ENCODE measurements around the gene ACTR2. TPM values are rescaled to one million over a fixed set of nuclear protein-coding genes. Genes with fewer than 3 reads are reported as not detected.

The ACTR2 gene
- polyA plus RNA-seq, 4 donors = 170 to 241 (median 197) TPM

DNA sequence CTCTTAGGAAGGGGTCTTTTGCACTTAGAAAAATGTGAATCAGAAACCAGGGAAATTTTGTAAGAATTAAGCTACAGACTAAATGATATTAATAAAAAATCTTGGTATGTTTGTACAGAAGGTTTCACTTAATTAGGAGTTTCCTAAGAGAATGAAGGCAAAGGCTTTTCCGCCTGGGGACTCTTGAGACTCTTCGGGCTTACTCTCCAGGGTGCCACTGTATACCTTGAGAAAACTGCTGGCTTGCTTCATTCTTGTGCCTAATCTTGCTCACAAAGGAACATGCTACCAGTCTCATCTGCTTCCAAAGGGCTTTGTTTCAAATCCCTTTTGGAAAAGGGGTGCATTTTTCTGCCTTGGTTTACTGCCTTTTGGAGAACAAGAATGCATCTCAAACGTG is 49.5 kb downstream of the ACTR2 start:
- DNase-seq (ENCODE audit: low read depth in 4 of 4, low spot score in 3 of 4) = no peak

- no peak for DNase-seq (ENCODE audit: low read depth in 4 of 4, low spot score in 3 of 4)
Measured at GRCh38 chr2:65277791-65278483, 50.3 kb downstream of the ACTR2 start.

GRCh38 chr2:65278531-65278981 is 50.9 kb downstream of the ACTR2 start:
- DNase-seq (ENCODE audit: low read depth in 4 of 4, low spot score in 3 of 4) = no peak

GRCh38 chr2:65279756-65280155 is 52.1 kb downstream of the ACTR2 start:
- no peak for DNase-seq (ENCODE audit: low read depth in 4 of 4, low spot score in 3 of 4)

GRCh38 chr2:65281627-65282351 is 54.2 kb downstream of the ACTR2 start:
- DNase-seq (ENCODE audit: low read depth in 4 of 4, low spot score in 3 of 4) = peak in 1 of 4 donors; percentile 40

- DNase-seq (ENCODE audit: low read depth in 4 of 4, low spot score in 3 of 4) = no peak
Measured at GRCh38 chr2:65282477-65283053, 54.9 kb downstream of the ACTR2 start.

- DNase-seq (ENCODE audit: low read depth in 4 of 4, low spot score in 3 of 4) = no peak
Measured at GRCh38 chr2:65287364-65287763, 59.7 kb downstream of the ACTR2 start.

DNA sequence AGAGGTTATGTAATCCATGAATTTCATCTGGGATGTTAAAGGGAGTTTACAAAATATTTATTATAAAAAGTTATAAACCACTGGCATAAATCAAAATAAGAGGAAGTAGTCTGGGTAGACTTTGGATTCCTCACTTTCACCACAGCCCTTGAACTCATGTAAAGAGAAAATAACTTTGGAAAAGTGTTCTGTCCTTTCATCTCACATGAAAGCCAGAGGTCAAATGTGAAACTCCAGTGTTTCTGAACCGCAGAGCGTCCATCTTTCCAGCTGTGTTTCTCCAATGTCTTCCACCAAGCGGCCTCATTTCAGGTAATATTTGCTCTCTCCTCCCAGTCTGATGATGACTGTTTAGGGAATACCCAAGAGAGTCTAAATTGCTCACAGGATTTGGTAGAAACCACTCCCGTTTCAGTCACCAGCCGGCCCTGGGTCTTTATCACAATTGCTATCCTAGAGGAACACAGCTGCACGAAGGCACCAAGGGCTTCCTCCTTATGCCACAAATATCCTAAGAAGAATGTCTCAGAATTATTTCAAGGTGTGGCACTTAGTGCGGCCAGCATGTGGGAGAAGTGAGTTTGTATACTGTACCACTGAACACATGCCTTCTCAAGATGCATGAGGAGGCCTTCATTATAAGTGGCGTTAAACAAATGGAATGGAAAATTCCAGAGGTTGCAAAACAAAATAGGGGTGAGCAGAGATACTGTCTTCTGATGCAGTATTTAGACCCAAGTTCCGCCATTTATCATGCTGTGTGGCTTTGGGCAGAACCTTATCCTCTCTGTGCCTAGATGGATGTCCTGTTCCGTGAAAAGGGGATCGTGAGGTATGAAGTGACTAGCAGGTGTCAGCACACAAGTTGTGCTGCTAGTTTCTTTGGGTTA is 63.8 kb downstream of the ACTR2 start:
- no peak for DNase-seq (ENCODE audit: low read depth in 4 of 4, low spot score in 3 of 4)

DNA sequence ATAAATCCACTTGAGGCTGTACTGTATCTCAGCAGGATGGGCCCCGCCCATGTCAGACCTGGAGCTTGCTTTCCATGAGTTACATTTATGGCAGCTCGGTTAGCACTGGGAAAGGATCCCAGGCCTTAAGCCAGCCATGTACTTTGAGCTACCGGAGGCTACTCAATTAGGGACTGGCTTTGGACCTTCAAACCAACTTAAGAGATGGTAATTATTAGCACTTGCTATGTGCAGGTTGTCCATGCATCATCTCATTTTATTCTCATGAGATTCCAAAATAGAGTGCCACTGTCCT is 64.4 kb downstream of the ACTR2 start:
- DNase-seq (ENCODE audit: low read depth in 4 of 4, low spot score in 3 of 4) = no peak

DNA sequence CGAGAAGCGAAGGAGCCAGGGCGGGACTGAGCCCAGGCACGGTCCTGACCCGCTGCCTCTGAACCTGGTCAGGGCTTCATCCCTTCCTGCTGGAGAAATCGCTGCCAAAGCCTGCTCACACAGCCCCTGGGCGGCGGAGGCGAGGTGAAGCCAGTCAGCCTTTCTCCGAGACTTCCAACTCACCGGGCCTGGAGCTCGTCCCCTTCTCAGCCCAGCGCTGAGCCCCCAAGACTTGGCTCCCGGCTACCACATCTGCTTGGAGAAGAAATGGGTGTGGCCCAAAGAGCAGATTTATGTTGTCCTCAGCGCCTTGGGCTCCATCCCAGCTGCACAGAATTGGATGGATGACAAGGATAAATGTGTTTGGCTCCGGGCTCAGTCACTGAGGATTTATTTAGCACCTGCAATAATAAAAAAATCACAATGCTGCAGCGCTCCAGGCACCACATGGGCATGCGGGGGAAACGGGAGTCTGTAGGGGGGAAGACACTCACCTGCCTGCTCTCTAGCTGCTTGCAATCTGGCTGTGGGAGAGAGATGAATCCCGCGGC is 64.9 kb downstream of the ACTR2 start:
- DNase-seq (ENCODE audit: low read depth in 4 of 4, low spot score in 3 of 4) = no peak

- DNase-seq (ENCODE audit: low read depth in 4 of 4, low spot score in 3 of 4) = no peak
Measured at GRCh38 chr2:65293376-65293775, 65.7 kb downstream of the ACTR2 start.

DNA sequence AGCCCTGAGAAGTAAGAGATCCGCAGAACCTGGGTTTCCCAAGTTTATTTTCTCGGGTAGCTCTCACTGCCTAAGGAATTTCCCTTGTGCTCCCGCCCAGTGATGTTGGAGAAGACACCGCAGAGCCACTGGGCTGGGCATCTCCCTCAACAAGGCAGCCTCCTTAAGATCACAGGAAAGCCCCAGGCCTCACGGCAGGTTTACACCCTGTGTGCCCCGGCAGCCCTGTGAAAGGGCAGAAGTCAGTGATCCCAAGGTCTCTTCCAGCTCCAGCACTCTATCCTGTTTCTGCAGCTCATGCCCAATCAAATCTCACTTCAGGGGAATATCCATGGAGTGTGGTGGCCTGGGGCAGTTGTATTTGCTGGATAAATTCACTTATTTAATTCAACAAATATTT is 66.5 kb downstream of the ACTR2 start:
- no peak for DNase-seq (ENCODE audit: low read depth in 4 of 4, low spot score in 3 of 4)

- DNase-seq (ENCODE audit: low read depth in 4 of 4, low spot score in 3 of 4) = no peak
Measured at GRCh38 chr2:65294701-65295100, 67.1 kb downstream of the ACTR2 start.

DNA sequence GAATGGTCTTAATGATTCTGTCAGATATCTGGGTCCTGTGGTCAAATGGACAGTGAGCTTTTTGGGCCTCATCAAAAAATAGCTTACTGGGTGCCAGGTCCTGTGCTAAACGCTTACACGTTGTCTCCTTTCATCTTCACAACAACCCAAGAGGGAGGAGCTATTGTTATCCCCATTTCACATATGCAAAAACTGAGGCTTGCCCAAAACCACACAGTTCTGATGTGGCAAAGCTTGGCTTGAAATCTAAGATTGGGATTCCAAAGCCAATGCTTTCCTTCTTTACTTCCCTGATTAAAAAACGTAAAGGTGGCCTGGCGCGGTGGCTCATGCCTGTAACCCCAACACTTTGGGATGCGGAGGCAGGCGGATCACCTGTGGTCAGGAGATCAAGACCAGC is 69.3 kb downstream of the ACTR2 start:
- DNase-seq (ENCODE audit: low read depth in 4 of 4, low spot score in 3 of 4) = no peak

DNA sequence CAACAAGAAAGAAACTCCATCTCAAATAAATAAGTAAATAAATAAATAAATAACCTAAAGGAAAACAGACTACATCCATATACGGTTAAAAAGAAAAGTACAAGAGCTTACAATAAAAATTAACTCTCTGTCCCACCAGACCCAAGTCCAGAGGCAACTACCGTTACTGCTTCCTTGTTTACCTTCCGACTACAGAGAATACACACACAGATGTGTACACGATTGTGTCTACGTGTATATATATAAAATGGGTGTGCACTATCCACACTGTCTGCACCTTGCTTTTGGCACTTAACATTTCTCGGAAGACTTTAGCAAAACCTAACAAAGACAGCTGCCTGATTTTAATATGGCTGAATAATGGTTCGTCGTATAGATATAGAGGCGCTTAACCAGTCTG is 69.9 kb downstream of the ACTR2 start:
- DNase-seq (ENCODE audit: low read depth in 4 of 4, low spot score in 3 of 4) = no peak

- no peak for DNase-seq (ENCODE audit: low read depth in 4 of 4, low spot score in 3 of 4)
Measured at GRCh38 chr2:65298089-65298488, 70.5 kb downstream of the ACTR2 start.

- no peak for DNase-seq (ENCODE audit: low read depth in 4 of 4, low spot score in 3 of 4)
Measured at GRCh38 chr2:65299246-65299645, 71.6 kb downstream of the ACTR2 start.

DNA sequence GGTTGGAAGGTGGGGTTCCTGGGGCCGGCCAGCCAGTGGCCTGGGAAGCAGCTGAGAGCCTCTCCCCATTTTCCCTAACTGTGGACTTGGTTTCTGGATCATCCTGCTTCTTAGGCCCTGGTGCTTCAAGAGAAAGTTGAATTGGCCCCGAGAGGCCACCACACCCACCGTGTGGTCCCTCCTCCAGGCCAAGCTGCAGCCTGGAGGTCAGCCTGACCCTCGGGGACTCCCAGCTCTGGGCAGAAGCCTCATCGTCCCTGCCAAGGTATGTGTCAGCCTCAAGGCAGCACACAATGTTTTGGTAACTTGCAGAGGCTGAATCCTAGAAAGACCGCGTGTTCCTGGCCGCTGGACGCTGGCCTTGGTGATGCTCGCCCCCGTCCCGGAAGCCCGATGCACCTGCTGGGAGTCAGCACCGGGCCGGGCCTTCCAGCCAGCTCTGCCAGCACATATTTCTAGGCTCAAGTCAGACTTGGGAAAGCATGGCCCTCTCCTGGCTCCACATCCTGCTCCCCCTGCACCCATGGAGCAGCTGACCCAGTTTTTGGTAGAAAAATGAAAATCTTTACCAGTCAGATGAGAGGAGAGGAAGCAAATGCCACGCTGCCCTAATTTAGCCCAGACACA is 72.6 kb downstream of the ACTR2 start:
- DNase-seq (ENCODE audit: low read depth in 4 of 4, low spot score in 3 of 4) = no peak

DNA sequence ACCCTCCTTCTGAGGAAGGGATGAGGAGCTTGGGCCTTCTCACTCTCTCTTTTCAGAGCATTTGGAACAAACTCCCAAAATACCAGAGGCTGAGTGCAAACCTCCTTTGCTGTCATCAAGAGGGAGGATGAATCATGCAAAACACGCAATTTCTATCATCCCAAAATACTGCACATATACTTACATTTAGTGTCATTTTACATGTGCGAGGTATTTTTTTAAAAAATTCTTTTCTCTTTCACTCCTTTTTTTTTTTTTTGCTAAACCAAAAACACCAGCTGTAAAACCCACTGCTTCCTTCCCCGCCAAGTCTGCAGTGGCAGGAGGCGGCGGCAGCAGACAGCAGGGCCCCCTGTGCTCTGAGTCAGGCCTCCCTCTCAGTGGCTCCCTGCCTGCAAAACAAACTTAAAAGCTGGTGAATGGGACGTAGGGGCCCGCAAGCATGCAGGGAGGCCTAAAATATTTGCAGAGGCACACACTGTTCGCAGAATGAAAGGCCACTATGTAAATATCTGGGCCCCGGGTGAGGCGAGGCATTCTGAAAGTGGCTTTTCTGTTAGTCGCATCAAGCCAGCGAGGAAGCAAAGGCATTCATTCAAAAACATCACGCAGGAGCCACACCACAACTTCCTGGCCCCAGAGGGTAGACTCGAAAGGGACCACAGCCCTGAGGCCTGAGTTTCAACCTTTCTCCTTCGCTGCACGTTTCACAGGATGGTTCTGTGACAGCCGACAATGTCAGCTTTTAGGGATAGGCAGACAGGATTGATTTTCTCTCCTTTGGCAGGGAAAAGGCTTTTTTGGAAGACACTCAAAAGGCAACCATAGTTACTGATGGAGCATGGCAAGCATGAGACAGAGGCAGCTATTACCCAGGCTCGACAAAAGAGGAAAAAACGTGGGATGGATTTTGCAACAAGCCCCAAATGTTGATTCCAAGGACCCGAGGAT is 73.4 kb downstream of the ACTR2 start:
- no peak for DNase-seq (ENCODE audit: low read depth in 4 of 4, low spot score in 3 of 4)
